GM19023 (cell line): Measurements from ENCODE around the gene HSPG2.

Experiments used
- ATAC-seq: cut with Tn5 transposase; IDR thresholded peaks from one replicate; pipeline ENCODE4 v1.9.1; 2021; ENCODE audit warnings: mild to moderate bottlenecking, moderate library complexity; ENCODE audit not compliant: unreplicated experiment

HSPG2 gene

DNA sequence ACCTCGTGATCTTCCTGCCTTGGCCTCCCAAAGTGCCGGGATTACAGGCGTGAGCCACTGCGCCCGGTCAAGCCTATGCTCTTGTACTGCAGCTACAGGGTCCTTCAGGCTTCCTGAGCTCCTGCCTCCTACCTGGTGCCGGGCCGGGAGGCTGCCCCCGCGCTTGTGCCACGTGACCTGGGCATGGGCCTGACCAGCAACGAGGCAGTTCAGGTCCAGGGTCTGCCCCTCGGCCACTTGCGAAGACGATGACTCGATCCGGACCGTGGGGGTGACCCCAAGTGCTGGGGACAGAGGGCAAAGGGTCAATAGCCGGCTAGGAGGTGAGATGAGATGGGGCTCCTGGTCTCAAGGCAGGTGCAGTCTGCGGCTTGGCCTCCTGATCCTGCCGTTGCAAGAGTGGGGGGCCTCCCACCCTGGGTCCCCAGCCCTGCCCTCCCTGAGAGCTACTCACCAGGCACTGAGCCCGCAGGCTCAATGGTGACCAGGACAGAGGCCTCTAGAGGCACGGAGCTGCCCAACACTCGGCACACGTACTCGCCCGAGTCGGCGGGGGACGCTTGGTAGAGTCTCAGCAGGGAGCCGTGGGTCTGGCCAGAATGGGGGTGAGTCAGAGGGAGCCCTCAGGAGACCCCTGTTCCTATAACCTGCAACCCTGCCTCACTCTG is 87.1 kb downstream of the HSPG2 start:
- ATAC-seq = no peak

DNA sequence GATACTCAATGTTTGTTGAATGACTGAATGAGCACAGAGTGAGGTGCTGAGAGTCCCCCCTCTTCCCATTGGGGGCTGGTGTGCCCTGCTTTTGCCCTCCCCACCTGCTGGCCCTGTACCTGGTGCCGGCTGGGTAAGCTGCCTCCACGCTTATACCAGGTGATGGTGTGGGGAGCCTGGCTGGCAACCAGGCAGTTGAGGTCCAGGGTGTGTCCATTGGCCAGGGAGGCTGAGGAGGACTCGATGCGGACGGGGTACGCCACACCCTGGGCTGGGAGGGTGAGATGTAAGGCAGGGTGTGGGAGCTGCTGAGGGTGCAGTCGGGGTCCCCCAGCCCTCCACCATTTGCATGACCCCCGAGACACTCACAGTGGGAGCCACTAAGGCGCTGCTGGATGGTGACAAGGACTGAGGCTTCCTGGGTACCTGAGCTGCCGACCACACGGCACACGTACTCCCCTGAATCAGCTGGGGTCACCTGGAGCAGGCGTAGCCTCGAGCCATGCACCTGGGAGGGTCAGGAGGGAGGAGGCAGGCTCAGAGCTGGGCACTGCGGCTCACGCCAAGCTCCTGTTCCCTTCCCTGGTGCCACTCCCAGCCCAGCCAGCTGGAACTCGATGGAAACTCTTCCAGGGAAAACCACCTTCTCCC is 88.5 kb downstream of the HSPG2 start:
- no peak for ATAC-seq

DNA sequence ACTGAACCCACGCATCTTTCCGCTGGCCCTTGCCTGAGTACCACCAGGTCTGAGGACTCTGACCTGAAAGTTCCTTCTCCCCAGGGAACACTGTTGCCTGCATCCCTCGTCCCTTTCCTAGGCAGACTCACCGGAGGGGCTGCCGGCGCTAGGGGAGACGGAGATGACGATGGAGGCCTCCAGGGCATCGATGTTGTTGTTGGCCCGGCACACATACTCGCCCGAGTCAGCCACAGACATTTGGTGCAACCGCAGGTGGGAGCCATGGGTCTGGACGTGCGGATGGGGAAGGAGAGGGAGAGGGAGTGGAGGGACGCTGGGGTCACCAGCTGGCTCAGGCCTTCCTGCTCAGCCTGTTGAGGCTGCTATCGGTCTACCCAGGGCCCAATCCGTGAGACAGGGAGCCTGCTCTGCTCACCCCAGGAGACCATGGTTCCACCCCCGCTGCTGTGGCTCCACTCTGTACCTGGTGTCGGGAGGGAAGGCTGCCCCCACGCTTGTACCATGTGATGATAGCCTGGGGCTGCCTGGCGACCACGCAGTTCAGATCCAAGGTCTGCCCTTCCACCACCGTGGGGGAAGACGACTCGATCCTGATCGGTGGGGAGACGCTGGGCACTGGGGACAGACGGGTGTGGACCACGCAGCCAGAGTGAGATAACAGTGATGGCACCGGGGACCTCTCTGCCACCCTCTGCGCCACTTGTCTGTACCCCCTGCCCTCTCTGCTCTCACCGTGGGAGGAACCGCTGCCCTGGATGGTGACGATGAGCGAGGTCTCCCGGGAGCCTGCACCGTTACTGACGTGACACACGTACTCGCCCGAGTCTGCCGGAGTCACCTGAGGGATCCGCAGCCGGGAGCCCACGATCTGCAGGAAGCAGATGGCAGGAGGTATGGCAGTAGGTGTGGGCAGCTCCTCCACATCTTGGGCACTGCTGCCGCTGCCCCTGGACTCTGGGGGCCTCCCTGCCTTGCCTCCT is 89.6 kb downstream of the HSPG2 start:
- ATAC-seq = no peak

DNA sequence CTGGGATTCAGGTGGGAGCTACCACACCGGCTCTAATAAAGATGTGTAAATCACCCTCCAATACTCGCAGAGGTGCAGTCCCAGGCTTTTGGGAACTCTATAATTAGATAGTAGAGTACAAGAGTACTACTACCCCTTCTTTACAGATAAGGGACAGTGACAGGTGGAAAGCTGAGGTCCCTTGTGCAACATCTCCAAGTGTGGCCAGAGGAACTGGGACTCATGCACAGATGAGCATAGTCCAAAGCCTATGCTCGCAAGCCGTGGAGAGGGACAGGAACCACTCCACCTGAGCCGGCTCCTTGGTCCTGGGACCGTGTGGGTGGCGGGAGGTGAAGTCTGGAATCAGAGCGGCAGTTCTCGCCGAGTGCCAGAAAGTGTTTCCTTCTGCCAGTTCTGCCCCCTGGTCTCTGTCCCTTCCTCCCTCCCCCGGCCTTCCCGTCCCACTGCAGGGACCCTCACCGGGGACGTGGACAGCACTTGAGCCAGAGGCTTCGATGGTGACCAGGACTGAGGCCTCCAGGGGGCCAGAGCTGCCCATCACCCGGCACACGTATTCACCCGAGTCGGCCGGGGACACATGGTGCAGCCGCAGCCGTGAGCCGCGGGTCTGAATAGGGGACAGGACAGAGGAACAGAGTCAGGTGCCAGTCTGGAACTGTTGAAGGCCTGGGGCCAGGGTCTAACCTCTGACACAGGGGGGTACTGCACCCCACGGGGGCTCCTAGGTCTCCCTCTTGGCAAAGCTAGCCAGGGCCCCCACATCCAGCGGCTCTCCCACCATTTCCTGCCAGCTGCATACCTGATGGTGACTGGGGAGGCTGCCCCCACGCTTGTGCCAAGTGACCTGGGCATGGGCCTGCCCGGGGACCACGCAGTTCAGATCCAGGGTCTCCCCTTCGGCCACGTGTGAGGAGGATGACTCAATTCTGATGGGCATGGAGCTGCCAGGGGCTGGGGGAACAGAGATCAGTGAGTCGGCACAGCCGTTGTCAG is 91.2 kb downstream of the HSPG2 start:
- ATAC-seq = no peak

DNA sequence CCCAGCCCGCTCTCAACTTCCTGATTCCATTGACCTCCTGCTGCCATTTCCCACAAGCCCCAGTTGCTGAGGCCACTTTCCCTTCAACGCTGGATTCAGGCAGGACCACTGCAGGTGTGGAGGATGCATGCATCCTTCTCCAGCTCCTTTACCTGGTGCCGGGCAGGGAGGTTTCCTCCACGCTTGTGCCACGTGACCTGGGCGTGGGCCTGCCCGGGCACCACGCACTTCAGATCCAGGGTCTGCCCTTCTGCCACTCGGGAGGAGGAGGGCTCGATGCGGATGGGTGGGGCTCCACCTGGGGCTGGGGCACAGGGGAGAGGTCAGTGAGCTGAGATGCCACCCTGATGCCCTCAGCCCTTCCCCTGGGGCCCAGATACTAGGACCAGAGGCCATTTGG is 93.1 kb downstream of the HSPG2 start:
- no peak for ATAC-seq

DNA sequence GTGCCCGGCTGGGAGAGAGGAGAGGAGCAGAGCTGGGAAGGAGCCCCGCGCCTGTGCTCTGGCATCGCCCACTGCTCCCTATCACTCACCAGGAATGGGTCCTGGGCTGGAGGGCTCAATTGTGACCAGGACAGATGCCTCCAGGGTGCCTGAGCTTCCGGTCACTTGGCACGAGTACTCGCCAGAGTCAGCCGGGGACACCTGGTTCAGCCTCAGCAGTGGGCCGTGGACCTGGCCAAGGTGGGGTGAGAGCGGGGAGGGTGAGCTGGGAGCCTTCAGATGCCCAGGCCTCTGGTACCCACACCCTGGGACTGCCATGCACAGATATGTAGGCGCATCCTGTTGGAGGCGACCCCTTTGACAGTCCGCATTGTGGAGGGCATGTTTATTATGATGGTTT is 93.9 kb downstream of the HSPG2 start:
- ATAC-seq = no peak

DNA sequence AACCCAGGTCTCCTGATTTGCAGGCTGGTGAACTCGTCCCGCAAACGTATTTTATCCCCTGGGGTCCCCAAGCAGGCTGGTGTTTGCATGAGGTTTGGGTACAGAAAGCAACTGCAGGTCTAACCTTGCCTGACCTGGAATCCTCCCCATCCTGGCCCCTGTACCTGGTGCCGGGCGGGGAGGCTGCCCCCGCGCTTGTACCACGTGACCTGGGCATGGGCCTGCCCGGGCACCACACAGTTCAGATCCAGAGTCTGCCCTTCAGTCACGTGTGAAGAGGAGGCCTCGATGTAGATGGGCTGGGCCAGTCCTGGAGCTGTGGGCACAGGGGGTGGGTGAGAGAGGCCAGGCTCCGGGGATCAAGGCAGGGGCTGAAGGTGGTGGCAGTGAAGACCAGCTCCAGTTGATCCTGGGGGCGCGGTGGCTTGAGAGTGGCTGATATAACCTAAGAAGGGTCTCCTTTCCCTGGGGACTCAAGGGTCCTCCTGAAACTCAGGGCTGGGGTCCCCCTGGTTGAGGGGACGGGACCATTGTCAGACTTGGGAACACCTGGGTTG is 94.4 kb downstream of the HSPG2 start:
- no peak for ATAC-seq

DNA sequence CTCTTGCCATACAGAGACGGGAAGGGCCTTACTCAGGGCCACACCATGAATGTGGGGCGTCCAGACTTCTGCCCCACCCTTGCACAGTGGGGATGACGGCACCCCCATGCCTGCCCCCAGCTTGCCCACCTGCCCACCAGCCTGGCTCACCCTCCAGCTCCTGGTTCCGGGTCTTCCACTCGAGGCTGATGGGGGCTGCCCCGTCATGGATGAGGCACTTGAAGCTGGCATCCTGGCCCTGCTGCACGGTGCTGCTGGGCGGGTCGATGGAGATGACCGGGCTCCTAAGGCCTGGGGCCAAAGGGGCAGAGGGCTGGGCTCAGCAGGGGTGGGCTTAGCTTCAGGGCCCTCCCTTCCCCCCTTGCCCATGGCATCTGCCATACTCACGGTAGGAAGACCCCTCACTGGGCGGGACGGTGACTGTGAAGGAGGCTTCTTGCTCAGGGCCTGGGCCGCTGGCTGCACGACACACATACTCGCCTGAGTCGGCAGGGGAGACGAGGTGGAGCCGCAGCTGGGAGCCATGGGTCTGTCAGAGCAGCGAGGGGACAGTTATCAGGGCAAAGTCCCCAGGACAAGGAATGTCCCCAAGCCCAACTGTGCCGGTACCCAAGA is 95.2 kb downstream of the HSPG2 start:
- no peak for ATAC-seq

DNA sequence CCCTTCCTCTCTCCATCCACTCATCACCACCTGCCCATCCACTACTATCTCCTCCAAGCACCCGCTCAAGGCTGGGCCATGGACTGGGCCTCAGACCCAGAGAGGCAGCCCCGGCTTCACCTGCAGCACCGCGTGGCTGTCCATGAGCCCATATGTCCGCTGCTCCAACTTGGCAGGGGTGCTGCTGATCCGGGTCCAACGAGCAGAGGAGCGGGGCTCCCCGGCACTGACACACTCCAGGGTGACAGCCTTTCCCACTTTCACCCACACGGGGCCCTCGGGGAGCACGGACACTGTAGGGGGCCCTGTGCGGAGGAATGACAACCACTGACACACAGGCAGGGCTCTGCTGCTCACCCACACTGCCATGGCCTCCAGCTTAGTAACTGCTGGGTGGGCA is 96.1 kb downstream of the HSPG2 start:
- no peak for ATAC-seq

DNA sequence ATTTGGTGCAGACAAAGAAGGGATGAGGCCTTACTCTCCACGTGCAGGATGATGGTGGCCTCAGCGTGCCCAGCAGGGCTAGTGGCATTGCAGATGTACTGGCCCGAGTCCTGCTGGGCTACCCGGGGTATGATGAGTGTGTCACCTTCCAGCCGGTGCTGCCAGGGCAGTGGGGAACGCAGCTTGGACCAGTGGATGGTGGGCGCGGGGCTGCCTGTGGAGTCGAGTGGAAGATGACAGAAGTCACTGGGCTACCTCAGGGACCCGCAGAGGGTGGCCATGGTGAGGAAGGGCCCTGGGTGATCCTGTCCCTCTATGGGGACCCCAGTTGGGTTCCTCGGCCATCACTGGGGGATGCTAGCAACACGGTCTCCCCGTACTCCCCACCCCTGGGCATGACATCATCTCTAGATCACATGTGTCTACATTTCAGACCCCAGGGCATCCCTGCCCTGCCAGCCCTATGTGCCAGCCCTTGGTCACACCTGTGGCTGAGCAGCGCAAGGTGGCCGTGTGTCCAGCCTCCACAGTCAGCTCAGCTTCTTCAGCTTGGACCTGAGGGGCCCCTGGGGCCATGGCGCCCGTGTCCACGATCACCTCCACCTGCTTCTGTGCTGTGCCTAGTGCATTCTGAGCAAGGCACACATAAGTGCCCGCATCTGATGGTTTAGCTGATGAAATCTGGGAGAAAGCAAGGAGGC is 97.6 kb downstream of the HSPG2 start:
- no peak for ATAC-seq

DNA sequence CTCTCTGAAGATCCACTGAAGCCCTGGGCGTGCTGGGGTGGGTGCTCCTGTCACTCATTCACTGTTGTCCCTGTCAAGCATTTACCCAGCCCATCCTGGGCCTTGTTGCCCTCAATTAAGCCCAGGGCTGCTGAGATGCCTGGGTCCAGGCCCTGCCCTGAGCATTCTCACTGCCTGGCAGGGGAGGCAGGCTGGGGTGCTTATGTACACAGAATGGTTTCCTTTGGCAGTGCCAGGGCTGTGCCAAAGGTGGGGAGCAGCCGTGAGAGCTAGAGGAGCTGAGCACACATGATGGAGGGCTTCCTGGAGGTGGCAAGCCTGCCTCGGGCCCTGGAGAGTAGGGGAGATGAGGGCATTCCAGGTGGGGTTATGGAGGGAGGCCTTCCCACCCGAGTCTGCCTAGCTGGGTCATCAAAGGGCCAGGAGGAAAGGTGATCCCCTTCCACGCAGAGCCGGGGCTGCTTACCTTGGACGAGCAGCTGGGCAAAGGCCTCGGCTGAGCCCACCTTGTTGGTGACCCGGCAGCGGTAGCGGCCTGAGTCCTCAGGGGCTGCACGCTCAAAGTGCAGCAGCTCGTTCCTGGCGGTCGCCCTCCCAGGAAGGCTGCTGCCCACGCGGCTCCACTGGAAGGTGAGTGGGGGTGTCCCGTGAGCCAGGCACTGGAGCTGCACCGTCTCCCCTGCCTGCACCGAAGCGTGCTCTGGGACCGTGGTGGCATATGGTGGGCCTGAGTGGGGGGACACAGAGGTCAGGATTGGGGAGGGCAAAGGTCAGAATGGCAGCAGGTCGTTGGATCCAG is 98.6 kb downstream of the HSPG2 start:
- ATAC-seq = no peak

DNA sequence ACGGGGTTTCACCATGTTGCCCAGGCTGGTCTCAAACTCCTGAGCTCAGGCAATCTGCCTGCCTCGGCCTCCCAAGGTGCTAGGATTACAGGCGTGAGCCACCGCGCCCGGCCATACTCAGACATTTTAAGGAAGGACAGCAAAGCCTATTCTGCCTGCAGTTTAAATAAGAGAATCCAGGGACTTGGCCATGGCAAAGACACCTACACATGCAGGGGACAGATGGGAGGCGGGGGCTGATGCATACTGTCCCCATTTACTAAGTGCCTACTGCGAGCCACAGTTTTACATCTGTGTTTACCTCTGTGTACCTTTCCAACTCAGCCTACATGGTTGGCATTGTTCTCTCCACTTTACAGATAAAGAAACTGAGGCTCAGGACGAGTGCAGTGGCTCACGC is 99.6 kb downstream of the HSPG2 start:
- no peak for ATAC-seq

DNA sequence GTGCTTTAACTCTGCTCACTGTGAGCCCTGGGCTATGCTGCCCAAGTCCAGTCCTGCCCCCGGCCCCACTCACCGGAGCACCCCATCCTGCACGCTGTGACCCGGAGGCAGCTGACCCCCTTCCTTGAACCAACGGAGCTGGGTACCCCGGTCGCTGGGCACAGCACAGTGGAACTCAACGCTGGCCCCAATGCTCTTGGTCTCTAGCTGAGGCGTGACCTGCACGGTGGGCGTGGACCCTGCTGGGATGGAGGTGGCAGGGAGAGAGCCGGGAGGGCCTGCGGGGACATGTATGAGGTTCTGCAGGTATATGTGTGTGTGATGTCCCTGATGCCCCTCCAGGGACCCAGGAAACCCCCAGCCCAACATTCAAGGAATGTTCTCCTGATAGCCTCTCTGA is 100.4 kb downstream of the HSPG2 start:
- ATAC-seq = no peak

DNA sequence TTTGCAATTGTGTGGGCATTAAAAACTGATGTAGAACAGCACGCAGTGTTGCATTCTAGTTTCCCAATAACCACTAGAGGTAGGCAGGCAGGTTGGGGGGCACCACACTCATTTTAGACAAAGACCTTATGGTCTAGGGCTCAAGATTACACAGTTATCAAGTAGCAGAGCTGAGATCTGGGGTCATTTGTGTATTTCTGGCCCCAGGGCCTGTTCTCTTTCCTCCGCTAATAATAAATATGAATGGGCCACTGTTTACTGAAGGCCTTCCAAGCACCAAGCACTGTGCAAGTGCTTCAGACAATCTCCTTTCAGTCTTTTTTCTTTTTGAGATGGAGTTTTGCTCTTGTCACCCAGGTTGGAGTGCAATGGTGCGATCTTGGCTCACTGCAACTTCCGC is 101.1 kb downstream of the HSPG2 start:
- ATAC-seq = no peak

DNA sequence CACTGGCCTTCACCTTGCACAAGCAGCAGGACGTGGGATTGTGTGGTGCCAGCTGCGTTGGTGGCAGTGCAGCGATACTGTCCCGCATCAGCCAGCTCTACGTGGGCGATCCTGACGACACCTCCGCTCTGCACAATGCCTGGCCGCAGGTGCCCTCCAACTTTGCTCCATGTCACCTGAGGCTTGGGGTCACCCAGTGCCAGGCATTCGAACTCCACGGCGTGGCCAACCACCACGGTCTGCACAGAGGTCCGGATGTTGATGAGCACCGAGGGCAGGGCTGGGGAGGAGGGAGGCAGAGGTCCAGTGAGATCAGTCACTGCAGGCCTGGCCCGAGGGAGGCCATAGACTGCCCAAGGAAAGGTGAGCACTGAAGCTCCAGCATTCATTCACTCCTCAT is 102.4 kb downstream of the HSPG2 start:
- no peak for ATAC-seq

DNA sequence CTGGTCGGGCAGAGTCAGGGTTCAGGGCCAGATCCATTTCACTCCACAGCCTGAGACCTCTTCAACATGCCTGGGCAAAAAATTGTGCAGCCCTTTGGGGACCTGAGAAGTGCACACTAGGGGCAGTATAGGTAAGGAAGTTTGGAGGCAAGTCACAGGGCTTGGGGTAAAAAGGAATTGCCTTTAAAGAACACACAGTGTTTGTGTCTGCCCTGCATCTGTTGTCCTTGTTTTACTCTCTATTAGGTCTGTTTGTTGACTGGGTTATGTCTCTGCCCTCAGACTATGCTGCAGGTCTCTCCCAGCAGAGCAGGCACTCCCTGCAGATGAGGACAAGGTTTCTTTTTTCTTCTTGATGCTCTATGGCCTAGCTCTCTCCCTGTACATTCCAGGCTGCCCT is 103.0 kb downstream of the HSPG2 start:
- no peak for ATAC-seq

DNA sequence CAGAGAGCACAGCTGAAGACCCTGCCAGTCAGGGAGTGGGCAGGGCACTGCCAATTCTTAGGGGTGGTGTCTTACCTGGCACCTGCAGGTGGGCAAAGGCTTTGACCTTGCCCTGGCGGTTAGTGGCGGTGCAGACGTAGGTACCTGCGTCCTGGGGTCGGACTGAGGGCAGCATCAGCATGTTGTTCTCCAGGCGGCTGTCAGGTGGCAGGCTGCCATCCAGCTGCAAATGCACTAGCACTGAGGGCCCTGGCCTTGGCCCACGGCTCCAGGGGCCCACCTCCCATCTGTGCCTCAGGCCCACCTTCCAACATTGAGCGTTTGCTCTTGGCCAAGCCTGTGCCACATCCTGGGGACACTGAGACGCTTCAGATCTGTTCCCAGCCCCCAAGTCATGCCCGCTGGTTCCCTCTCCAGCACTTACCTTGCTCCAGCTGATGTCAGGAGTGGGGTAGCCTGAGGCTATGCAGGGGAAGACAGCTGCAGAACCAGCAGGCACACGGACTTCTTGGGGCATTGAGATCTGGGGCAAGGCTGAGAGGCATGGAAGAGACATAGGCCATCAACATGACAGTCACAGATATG is 103.6 kb downstream of the HSPG2 start:
- ATAC-seq = no peak

DNA sequence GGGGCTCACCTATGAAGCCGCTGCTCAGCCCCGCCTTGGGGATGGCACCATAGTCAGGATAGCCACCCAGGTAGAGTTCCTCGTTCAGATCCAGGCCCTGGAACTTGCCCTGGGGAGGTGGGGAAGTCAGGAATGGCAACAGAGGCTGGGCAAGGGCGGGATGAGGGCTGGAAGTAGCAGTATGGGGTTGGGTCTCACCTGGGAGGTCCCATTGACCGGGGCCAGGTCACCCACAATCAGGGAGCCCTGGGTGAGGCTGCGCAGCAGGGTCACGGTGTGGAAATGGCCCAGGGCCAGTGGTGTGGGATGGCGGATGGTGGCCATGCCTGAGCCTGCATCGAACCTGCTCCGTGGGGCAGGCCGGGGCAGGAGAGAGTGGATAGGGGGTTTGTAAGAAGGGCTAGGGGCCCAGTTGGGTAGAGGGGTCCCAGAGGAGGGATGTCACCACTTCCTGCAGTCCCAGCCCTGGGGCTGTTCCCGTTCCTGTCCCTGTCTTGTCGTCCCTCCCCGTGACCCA is 105.6 kb downstream of the HSPG2 start:
- no peak for ATAC-seq
